ENCODE measurements around the gene COG8. TPM values are rescaled to one million over a fixed set of nuclear protein-coding genes. Genes with fewer than 3 reads are reported as not detected.
"Not testable (repeated sequence)": the region's sequence is repeated elsewhere in the genome, so short reads cannot be mapped to it uniquely, and the experiment has no call there.

The COG8 gene
- total and polyA plus RNA-seq, 9 donors = 19.2 to 27.1 (median 22.4) TPM

GRCh38 chr16:69373019-69373418, 33.7 kb upstream of the COG8 start:
- Histone ChIP-seq H3K36me3 (ENCODE audit: control insufficient read depth, insufficient read depth, low read length) (peaks cover 42% of the 10 kb centered on the region), H3K9me3 (replicated peaks; ENCODE audit: control insufficient read depth, low read depth, low read length) (no peaks in the 10 kb centered on the region), H3K27me3 (ENCODE audit: control insufficient read depth, insufficient read depth, low read length) (no peaks in the 10 kb centered on the region), H3K27ac (ENCODE audit: low read length) (no peak overlapping the region), H3K4me1 (ENCODE audit: control insufficient read depth, insufficient read depth, low read length) (no peaks in the 10 kb centered on the region), H3K4me3 (ENCODE audit: low read length) (no peak overlapping the region)
- DNase-seq = no peak
- WGBS (ENCODE audit: insufficient coverage) = no CpG with 5 or more reads among the region's 1 CpG

GRCh38 chr16:69371564-69371963, 32.2 kb upstream of the COG8 start:
- DNase-seq = no peak
- H3K4me3 ChIP-seq (ENCODE audit: low read length) = no peak overlapping the region
- H3K4me1 ChIP-seq (ENCODE audit: control insufficient read depth, insufficient read depth, low read length) = no peaks in the 10 kb centered on the region
- WGBS (ENCODE audit: insufficient coverage) = no CpG with 5 or more reads among the region's 2 CpGs
- no peaks in the 10 kb centered on the region for H3K9me3 ChIP-seq (replicated peaks; ENCODE audit: control insufficient read depth, low read depth, low read length)
- H3K27ac ChIP-seq (ENCODE audit: low read length) = no peak overlapping the region
- H3K27me3 ChIP-seq (ENCODE audit: control insufficient read depth, insufficient read depth, low read length) = no peaks in the 10 kb centered on the region
- peaks cover 51% of the 10 kb centered on the region for H3K36me3 ChIP-seq (ENCODE audit: control insufficient read depth, insufficient read depth, low read length)

GRCh38 chr16:69368866-69369265, 29.5 kb upstream of the COG8 start:
- Histone ChIP-seq H3K27ac (ENCODE audit: low read length) (no peak overlapping the region), H3K4me3 (ENCODE audit: low read length) (no peak overlapping the region), H3K27me3 (ENCODE audit: control insufficient read depth, insufficient read depth, low read length) (no peaks in the 10 kb centered on the region), H3K9me3 (replicated peaks; ENCODE audit: control insufficient read depth, low read depth, low read length) (no peaks in the 10 kb centered on the region), H3K36me3 (ENCODE audit: control insufficient read depth, insufficient read depth, low read length) (peaks cover 70% of the 10 kb centered on the region), H3K4me1 (ENCODE audit: control insufficient read depth, insufficient read depth, low read length) (no peaks in the 10 kb centered on the region)
- WGBS (ENCODE audit: insufficient coverage) = 89% methylated on average over 1 of the region's 4 CpGs
- no peak for DNase-seq

- 83% methylated on average over 5 of the region's 7 CpGs for WGBS (ENCODE audit: insufficient coverage)
- H3K4me1 ChIP-seq (ENCODE audit: control insufficient read depth, insufficient read depth, low read length) = no peaks in the 10 kb centered on the region
- no peak overlapping the region for H3K27ac ChIP-seq (ENCODE audit: low read length)
- H3K9me3 ChIP-seq (replicated peaks; ENCODE audit: control insufficient read depth, low read depth, low read length) = no peaks in the 10 kb centered on the region
- H3K4me3 ChIP-seq (ENCODE audit: low read length) = no peak overlapping the region
- H3K27me3 ChIP-seq (ENCODE audit: control insufficient read depth, insufficient read depth, low read length) = no peaks in the 10 kb centered on the region
- H3K36me3 ChIP-seq (ENCODE audit: control insufficient read depth, insufficient read depth, low read length) = peaks cover 72% of the 10 kb centered on the region
- DNase-seq = no peak
Measured at GRCh38 chr16:69367980-69368379, 28.6 kb upstream of the COG8 start.

GRCh38 chr16:69366431-69366830, 27.1 kb upstream of the COG8 start:
- DNase-seq = no peak
- H3K9me3 ChIP-seq (replicated peaks; ENCODE audit: control insufficient read depth, low read depth, low read length) = no peaks in the 10 kb centered on the region
- H3K27ac ChIP-seq (ENCODE audit: low read length) = no peak overlapping the region
- peaks cover 72% of the 10 kb centered on the region for H3K36me3 ChIP-seq (ENCODE audit: control insufficient read depth, insufficient read depth, low read length)
- 90% methylated on average over 4 of the region's 7 CpGs for WGBS (ENCODE audit: insufficient coverage)
- no peak overlapping the region for H3K4me3 ChIP-seq (ENCODE audit: low read length)
- no peaks in the 10 kb centered on the region for H3K27me3 ChIP-seq (ENCODE audit: control insufficient read depth, insufficient read depth, low read length)
- no peaks in the 10 kb centered on the region for H3K4me1 ChIP-seq (ENCODE audit: control insufficient read depth, insufficient read depth, low read length)

GRCh38 chr16:69365901-69366300, 26.5 kb upstream of the COG8 start:
- 86% methylated on average over 1 of the region's 2 CpGs for WGBS (ENCODE audit: insufficient coverage)
- Histone ChIP-seq H3K4me3 (ENCODE audit: low read length) (no peak overlapping the region), H3K27ac (ENCODE audit: low read length) (no peak overlapping the region), H3K4me1 (ENCODE audit: control insufficient read depth, insufficient read depth, low read length) (no peaks in the 10 kb centered on the region), H3K36me3 (ENCODE audit: control insufficient read depth, insufficient read depth, low read length) (peaks cover 76% of the 10 kb centered on the region), H3K9me3 (replicated peaks; ENCODE audit: control insufficient read depth, low read depth, low read length) (no peaks in the 10 kb centered on the region), H3K27me3 (ENCODE audit: control insufficient read depth, insufficient read depth, low read length) (no peaks in the 10 kb centered on the region)
- DNase-seq = no peak

- Histone ChIP-seq H3K4me1 (ENCODE audit: control insufficient read depth, insufficient read depth, low read length) (no peaks in the 10 kb centered on the region), H3K27ac (ENCODE audit: low read length) (no peak overlapping the region), H3K27me3 (ENCODE audit: control insufficient read depth, insufficient read depth, low read length) (no peaks in the 10 kb centered on the region), H3K9me3 (replicated peaks; ENCODE audit: control insufficient read depth, low read depth, low read length) (no peaks in the 10 kb centered on the region), H3K36me3 (ENCODE audit: control insufficient read depth, insufficient read depth, low read length) (peaks cover 73% of the 10 kb centered on the region), H3K4me3 (ENCODE audit: low read length) (no peak overlapping the region)
- DNase-seq = no peak
- no CpG with 5 or more reads among the region's 2 CpGs for WGBS (ENCODE audit: insufficient coverage)
Measured at GRCh38 chr16:69364088-69364487, 24.7 kb upstream of the COG8 start.

- Histone ChIP-seq H3K27ac (ENCODE audit: low read length) (no peak overlapping the region), H3K9me3 (replicated peaks; ENCODE audit: control insufficient read depth, low read depth, low read length) (no peaks in the 10 kb centered on the region), H3K27me3 (ENCODE audit: control insufficient read depth, insufficient read depth, low read length) (no peaks in the 10 kb centered on the region), H3K4me3 (ENCODE audit: low read length) (no peak overlapping the region), H3K36me3 (ENCODE audit: control insufficient read depth, insufficient read depth, low read length) (peaks cover 67% of the 10 kb centered on the region), H3K4me1 (ENCODE audit: control insufficient read depth, insufficient read depth, low read length) (no peaks in the 10 kb centered on the region)
- 86% methylated on average over 5 of the region's 5 CpGs for WGBS (ENCODE audit: insufficient coverage)
- no peak for DNase-seq
Measured at GRCh38 chr16:69363281-69363717, 23.9 kb upstream of the COG8 start.

GRCh38 chr16:69360070-69360469, 20.7 kb upstream of the COG8 start:
- not testable (repeated sequence) for H3K9me3 ChIP-seq (replicated peaks; ENCODE audit: control insufficient read depth, low read depth, low read length); H3K4me3 ChIP-seq (ENCODE audit: low read length); H3K4me1 ChIP-seq (ENCODE audit: control insufficient read depth, insufficient read depth, low read length); DNase-seq; H3K27ac ChIP-seq (ENCODE audit: low read length); H3K27me3 ChIP-seq (ENCODE audit: control insufficient read depth, insufficient read depth, low read length)
- 93% methylated on average over 5 of the region's 9 CpGs for WGBS (ENCODE audit: insufficient coverage)
- H3K36me3 ChIP-seq (ENCODE audit: control insufficient read depth, insufficient read depth, low read length) = peaks cover 46% of the 10 kb centered on the region

- Histone ChIP-seq H3K4me3 (ENCODE audit: low read length) (no peak within 1 kb of the TSS), H3K36me3 (ENCODE audit: control insufficient read depth, insufficient read depth, low read length) (peaks cover 33% of the 10 kb centered on the region), H3K4me1 (ENCODE audit: control insufficient read depth, insufficient read depth, low read length) (peaks cover 3% of the 10 kb centered on the region), H3K27me3 (ENCODE audit: control insufficient read depth, insufficient read depth, low read length) (no peaks in the 10 kb centered on the region), H3K27ac (ENCODE audit: low read length) (no peak within 1 kb of the TSS), H3K9me3 (replicated peaks; ENCODE audit: control insufficient read depth, low read depth, low read length) (no peaks in the 10 kb centered on the region)
- no peak for DNase-seq
- WGBS (ENCODE audit: insufficient coverage) = 73% methylated on average over 8 of the region's 12 CpGs
Measured at GRCh38 chr16:69351309-69352027, 12.1 kb upstream of the COG8 start, which contains the start of gene TMED6. Gene TMED6 (minus strand): TSS chr16:69351786. CDS start chr16:69351753, 33 bp downstream.
